H4 (cell line): Measurements from ENCODE around the gene TRIM33. TPM values are rescaled to one million over a fixed set of nuclear protein-coding genes. Genes with fewer than 3 reads are reported as not detected.
A peak's percentile ranks its signal among the peaks of the same experiment; 100 is the strongest.

Source experiments
- DNase-seq: peaks from one replicate; pipeline ENCODE4 v3.0.0-alpha.2; 2015; ENCODE audit warnings: low spot score
- total RNA-seq: library from RNA; depleted of rRNA; stranded (reverse); fragments of >200 nt; shearing (Covaris generic); gene quantifications from 2 replicates; pipeline ENCODE4 v1.2.3, GENCODE V29; 2014; rRNA removed

Gene TRIM33
- total RNA-seq, 1 experiment from 2014 or later: 8.8 TPM

- no peak for DNase-seq
These were observed 160.1 kb downstream of the TRIM33 start for GRCh38 chr1:114350731-114351445.

- no peak for DNase-seq
These were observed 161.0 kb downstream of the TRIM33 start for GRCh38 chr1:114349891-114350605.

- no peak for DNase-seq
These were observed 163.4 kb downstream of the TRIM33 start for GRCh38 chr1:114347431-114348209.

GRCh38 chr1:114346480-114347029, 164.4 kb downstream of the TRIM33 start:
- DNase-seq: peak; percentile 80

- no peak for DNase-seq
These were observed 165.0 kb downstream of the TRIM33 start for GRCh38 chr1:114345930-114346479.

GRCh38 chr1:114344656-114345055, 166.3 kb downstream of the TRIM33 start:
- DNase-seq: no peak

Other genes starting within 250 kb of the TRIM33 start
- gene BCAS2, start 70.4 kb upstream of the TRIM33 start, total RNA-seq: 42.3 and 56.8 TPM in 2 replicates
- 0.39 and 0.62 TPM in 2 replicates for gene DENND2C, start 158.8 kb upstream of the TRIM33 start, total RNA-seq
- gene AMPD1, start 184.3 kb upstream of the TRIM33 start, total RNA-seq: not detected in 2 replicates
- gene NRAS, start 205.6 kb upstream of the TRIM33 start, total RNA-seq: 45.0 and 52.6 TPM in 2 replicates
- gene CSDE1, start 246.8 kb upstream of the TRIM33 start, total RNA-seq: 331 and 429 TPM in 2 replicates